ENCODE measurements around the gene RPS10.

The RPS10 gene

GRCh38 chr6:34460796-34461507, 35.1 kb upstream of the RPS10 start:
- Mint-ChIP-seq H3K36me3 (ENCODE audit: low read depth) (no peaks in the 10 kb centered on the region), H3K9me3 (no peaks in the 10 kb centered on the region), H3K27me3 (ENCODE audit: low read depth) (peaks cover 28% of the 10 kb centered on the region), H3K4me1 (ENCODE audit: low read depth) (no peaks in the 10 kb centered on the region), H3K4me3 (no peak overlapping the region), H3K27ac (no peak overlapping the region)
- DNase-seq (ENCODE audit: low spot score) = no peak

GRCh38 chr6:34459899-34460593, 34.2 kb upstream of the RPS10 start:
- H3K9me3 Mint-ChIP-seq = no peaks in the 10 kb centered on the region
- no peaks in the 10 kb centered on the region for H3K36me3 Mint-ChIP-seq (ENCODE audit: low read depth)

GRCh38 chr6:34457742-34458735, 32.2 kb upstream of the RPS10 start:
- no peak overlapping the region for H3K27ac Mint-ChIP-seq
- peaks cover 9% of the 10 kb centered on the region for H3K27me3 Mint-ChIP-seq (ENCODE audit: low read depth)
- H3K9me3 Mint-ChIP-seq = no peaks in the 10 kb centered on the region
- H3K4me3 Mint-ChIP-seq = no peak overlapping the region
- DNase-seq (ENCODE audit: low spot score) = no peak
- no peaks in the 10 kb centered on the region for H3K36me3 Mint-ChIP-seq (ENCODE audit: low read depth)
- H3K4me1 Mint-ChIP-seq (ENCODE audit: low read depth) = no peaks in the 10 kb centered on the region

More at GRCh38 chr6:34459899-34460593, 34.2 kb upstream of the RPS10 start:
- Mint-ChIP-seq H3K4me1 (ENCODE audit: low read depth) (no peaks in the 10 kb centered on the region), H3K4me3 (no peak overlapping the region), H3K27me3 (ENCODE audit: low read depth) (peaks cover 24% of the 10 kb centered on the region), H3K27ac (no peak overlapping the region)
- DNase-seq (ENCODE audit: low spot score) = peak; percentile 23

- Mint-ChIP-seq H3K27me3 (ENCODE audit: low read depth) (peaks cover 6% of the 10 kb centered on the region), H3K9me3 (no peaks in the 10 kb centered on the region), H3K4me1 (ENCODE audit: low read depth) (no peaks in the 10 kb centered on the region), H3K4me3 (no peak overlapping the region), H3K27ac (no peak overlapping the region), H3K36me3 (ENCODE audit: low read depth) (no peaks in the 10 kb centered on the region)
- no peak for DNase-seq (ENCODE audit: low spot score)
Measured at GRCh38 chr6:34457382-34457741, 31.5 kb upstream of the RPS10 start.

- Mint-ChIP-seq H3K27ac (no peak overlapping the region), H3K27me3 (ENCODE audit: low read depth) (peaks cover 3% of the 10 kb centered on the region), H3K36me3 (ENCODE audit: low read depth) (no peaks in the 10 kb centered on the region), H3K9me3 (no peaks in the 10 kb centered on the region), H3K4me1 (ENCODE audit: low read depth) (no peaks in the 10 kb centered on the region), H3K4me3 (no peak overlapping the region)
- no peak for DNase-seq (ENCODE audit: low spot score)
Measured at GRCh38 chr6:34455831-34456230, 30.0 kb upstream of the RPS10 start.

GRCh38 chr6:34451192-34451591, 25.3 kb upstream of the RPS10 start:
- no peak overlapping the region for H3K4me3 Mint-ChIP-seq
- no peaks in the 10 kb centered on the region for H3K36me3 Mint-ChIP-seq (ENCODE audit: low read depth)
- H3K9me3 Mint-ChIP-seq = no peaks in the 10 kb centered on the region
- H3K4me1 Mint-ChIP-seq (ENCODE audit: low read depth) = no peaks in the 10 kb centered on the region
- no peaks in the 10 kb centered on the region for H3K27me3 Mint-ChIP-seq (ENCODE audit: low read depth)
- H3K27ac Mint-ChIP-seq = no peak overlapping the region
- no peak for DNase-seq (ENCODE audit: low spot score)

- DNase-seq (ENCODE audit: low spot score) = no peak
- Mint-ChIP-seq H3K36me3 (ENCODE audit: low read depth) (no peaks in the 10 kb centered on the region), H3K4me1 (ENCODE audit: low read depth) (no peaks in the 10 kb centered on the region), H3K27me3 (ENCODE audit: low read depth) (no peaks in the 10 kb centered on the region), H3K4me3 (no peak overlapping the region), H3K9me3 (no peaks in the 10 kb centered on the region), H3K27ac (no peak overlapping the region)
Measured at GRCh38 chr6:34447910-34448309, 22.0 kb upstream of the RPS10 start.

GRCh38 chr6:34447386-34447785, 21.5 kb upstream of the RPS10 start:
- H3K36me3 Mint-ChIP-seq (ENCODE audit: low read depth) = no peaks in the 10 kb centered on the region
- H3K27ac Mint-ChIP-seq = no peak overlapping the region
- H3K27me3 Mint-ChIP-seq (ENCODE audit: low read depth) = no peaks in the 10 kb centered on the region
- H3K4me3 Mint-ChIP-seq = no peak overlapping the region
- DNase-seq (ENCODE audit: low spot score) = no peak
- no peaks in the 10 kb centered on the region for H3K9me3 Mint-ChIP-seq
- no peaks in the 10 kb centered on the region for H3K4me1 Mint-ChIP-seq (ENCODE audit: low read depth)

GRCh38 chr6:34445313-34445860, 19.5 kb upstream of the RPS10 start:
- Mint-ChIP-seq H3K4me3 (no peak overlapping the region), H3K9me3 (no peaks in the 10 kb centered on the region), H3K36me3 (ENCODE audit: low read depth) (no peaks in the 10 kb centered on the region), H3K27ac (no peak overlapping the region), H3K27me3 (ENCODE audit: low read depth) (no peaks in the 10 kb centered on the region), H3K4me1 (ENCODE audit: low read depth) (no peaks in the 10 kb centered on the region)
- DNase-seq (ENCODE audit: low spot score) = no peak

- Mint-ChIP-seq H3K27ac (no peak overlapping the region), H3K4me1 (ENCODE audit: low read depth) (no peaks in the 10 kb centered on the region), H3K9me3 (no peaks in the 10 kb centered on the region), H3K36me3 (ENCODE audit: low read depth) (no peaks in the 10 kb centered on the region), H3K4me3 (no peak overlapping the region), H3K27me3 (ENCODE audit: low read depth) (no peaks in the 10 kb centered on the region)
- DNase-seq (ENCODE audit: low spot score) = no peak
Measured at GRCh38 chr6:34441526-34441925, 15.7 kb upstream of the RPS10 start.

GRCh38 chr6:34439442-34439841, 13.6 kb upstream of the RPS10 start:
- H3K36me3 Mint-ChIP-seq (ENCODE audit: low read depth) = no peaks in the 10 kb centered on the region
- no peak overlapping the region for H3K4me3 Mint-ChIP-seq
- no peaks in the 10 kb centered on the region for H3K27me3 Mint-ChIP-seq (ENCODE audit: low read depth)
- no peak overlapping the region for H3K27ac Mint-ChIP-seq
- DNase-seq (ENCODE audit: low spot score) = no peak
- no peaks in the 10 kb centered on the region for H3K4me1 Mint-ChIP-seq (ENCODE audit: low read depth)
- H3K9me3 Mint-ChIP-seq = no peaks in the 10 kb centered on the region

- H3K27ac Mint-ChIP-seq = no peak overlapping the region
- no peak for DNase-seq (ENCODE audit: low spot score)
- no peaks in the 10 kb centered on the region for H3K36me3 Mint-ChIP-seq (ENCODE audit: low read depth)
- no peaks in the 10 kb centered on the region for H3K27me3 Mint-ChIP-seq (ENCODE audit: low read depth)
- no peaks in the 10 kb centered on the region for H3K9me3 Mint-ChIP-seq
- H3K4me3 Mint-ChIP-seq = no peak overlapping the region
- H3K4me1 Mint-ChIP-seq (ENCODE audit: low read depth) = no peaks in the 10 kb centered on the region
Measured at GRCh38 chr6:34438705-34439104, 12.8 kb upstream of the RPS10 start.

- Mint-ChIP-seq H3K9me3 (no peaks in the 10 kb centered on the region), H3K36me3 (ENCODE audit: low read depth) (no peaks in the 10 kb centered on the region), H3K4me1 (ENCODE audit: low read depth) (no peaks in the 10 kb centered on the region), H3K4me3 (no peak overlapping the region), H3K27me3 (ENCODE audit: low read depth) (no peaks in the 10 kb centered on the region), H3K27ac (no peak overlapping the region)
- DNase-seq (ENCODE audit: low spot score) = no peak
Measured at GRCh38 chr6:34437644-34437970, 11.7 kb upstream of the RPS10 start.
